NCI-H2227 (cell line): ENCODE data around the gene KCNG2.
"Not testable (repeated sequence)": the region's sequence is repeated elsewhere in the genome, so short reads cannot be mapped to it uniquely, and the experiment has no call there.

Source experiments
- DNase-seq: peaks from one replicate; lab custom pipeline; 2025; ENCODE audit not compliant: unreplicated experiment; lab: John Stamatoyannopoulos, UW

Gene KCNG2

GRCh38 chr18:79797518-79798345, at the start of gene KCNG2:
Gene KCNG2, plus strand, starts transcription at chr18:79797938. Its CDS starts 65,730 bp downstream, at chr18:79863668.
- peak; percentile 11 for DNase-seq

- DNase-seq = no peak
These were observed 49.2 kb upstream of the KCNG2 start for GRCh38 chr18:79748321-79749180.

DNA sequence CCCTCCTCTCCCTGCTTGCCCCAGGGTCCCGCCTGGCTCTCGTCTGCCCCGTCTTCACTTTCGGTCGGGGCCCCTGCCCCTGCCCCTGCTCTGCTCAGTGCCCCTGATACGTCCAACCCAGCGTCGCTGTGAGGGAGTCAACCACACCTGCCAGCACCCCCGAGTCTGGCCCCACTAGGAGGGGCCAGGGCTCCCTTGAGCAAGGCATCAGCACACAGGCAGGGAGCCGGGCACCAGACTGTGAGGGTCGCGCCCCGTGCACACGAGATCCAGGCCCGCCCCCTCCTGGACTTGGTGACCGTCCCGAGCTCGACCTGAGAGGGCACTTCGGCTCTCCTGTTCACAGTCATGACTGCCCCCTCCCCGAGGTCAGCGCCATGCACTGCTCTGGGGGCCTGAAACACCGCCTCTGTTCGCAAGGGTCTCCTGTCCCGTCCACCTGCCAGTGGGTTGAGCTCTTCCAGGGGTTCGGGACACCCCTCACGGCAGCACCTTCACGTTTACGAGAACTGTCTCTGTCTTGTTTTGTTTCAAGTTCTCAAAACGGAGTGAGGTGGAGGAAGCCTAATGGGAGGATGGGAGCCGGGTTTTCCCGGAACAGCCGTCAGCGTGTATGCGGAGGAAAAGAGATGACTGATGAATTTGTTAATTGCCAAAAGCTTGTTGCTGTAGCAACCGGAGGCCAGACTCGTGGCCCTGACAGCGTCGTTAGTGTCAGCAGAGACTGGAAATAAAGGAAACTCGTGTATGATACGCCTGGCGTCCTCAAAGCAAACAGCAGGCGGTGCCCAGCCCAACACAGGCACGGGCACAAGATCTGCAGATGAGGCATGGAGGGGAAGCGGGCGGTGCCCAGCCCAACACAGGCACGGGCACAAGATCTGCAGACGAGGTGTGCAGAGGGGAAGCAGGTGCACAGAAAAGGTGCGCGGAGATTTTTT, 48.2 kb upstream of the KCNG2 start:
- DNase-seq = no peak

DNA sequence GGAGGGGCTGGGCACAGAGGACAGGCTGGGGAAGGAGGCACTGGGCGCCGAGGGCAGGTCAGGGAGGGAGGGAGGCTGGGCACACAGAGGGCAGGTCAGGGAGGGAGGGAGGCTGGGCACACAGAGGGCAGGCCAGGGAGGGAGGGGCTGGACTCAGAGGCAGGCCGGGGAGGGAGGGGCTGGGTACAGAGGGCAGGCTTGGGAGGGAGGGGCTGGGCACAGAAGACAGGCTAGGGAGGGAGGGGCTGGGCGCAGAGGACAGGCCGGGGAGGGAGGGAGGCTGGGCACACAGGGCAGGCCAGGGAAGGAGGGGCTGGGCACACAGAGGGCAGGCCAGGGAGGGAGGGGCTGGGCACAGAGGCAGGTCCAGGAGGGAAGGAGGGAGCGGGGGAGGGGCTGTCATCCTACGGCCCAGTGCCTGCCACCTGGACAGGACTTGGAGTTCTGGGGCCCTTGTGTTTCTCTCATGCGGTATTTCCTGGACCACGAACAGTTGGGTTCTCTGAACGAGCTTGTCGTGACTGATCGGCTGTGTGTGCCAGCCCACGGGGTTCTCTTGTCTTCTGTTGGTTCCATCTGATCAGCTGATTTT, 46.7 kb upstream of the KCNG2 start:
- DNase-seq = no peak

DNA sequence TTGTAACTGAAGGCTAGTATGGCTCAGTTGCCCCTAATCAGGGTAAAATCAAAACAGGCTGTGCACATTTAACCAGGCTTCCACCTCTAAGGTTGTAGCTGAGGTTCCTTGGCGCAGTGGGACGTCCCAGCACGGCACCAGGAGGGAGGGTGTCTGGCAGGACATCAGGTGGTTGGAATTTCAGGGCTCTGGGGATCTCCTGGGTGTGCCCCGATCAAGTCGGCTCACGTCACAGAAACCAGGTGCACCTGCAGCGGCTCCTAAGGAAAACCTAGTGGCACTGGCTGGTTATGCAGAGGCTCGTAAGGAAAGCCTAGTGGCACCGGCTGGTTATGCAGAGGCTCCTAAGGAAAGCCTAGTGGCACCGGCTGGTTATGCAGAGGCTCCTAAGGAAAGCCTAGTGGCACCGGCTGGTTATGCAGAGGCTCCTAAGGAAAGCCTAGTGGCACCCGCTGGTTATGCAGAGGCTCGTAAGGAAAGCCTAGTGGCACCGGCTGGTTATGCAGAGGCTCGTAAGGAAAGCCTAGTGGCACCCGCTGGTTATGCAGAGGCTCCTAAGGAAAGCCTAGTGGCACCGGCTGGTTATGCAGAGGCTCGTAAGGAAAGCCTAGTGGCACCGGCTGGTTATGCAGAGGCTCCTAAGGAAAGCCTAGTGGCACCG, 45.7 kb upstream of the KCNG2 start:
- not testable (repeated sequence) for DNase-seq

DNA sequence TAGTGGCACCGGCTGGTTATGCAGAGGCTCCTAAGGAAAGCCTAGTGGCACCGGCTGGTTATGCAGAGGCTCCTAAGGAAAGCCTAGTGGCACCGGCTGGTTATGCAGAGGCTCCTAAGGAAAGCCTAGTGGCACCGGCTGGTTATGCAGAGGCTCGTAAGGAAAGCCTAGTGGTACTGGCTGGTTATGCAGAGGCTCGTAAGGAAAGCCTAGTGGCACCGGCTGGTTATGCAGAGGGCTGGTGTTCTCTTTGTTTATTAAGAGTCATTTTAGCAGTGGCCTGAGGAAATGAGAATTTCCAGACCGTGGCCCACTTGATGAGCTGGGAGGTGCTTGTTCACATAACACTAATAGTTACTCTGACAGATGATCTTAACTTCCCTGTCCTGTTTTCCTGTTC, 44.8 kb upstream of the KCNG2 start:
- not testable (repeated sequence) for DNase-seq

DNA sequence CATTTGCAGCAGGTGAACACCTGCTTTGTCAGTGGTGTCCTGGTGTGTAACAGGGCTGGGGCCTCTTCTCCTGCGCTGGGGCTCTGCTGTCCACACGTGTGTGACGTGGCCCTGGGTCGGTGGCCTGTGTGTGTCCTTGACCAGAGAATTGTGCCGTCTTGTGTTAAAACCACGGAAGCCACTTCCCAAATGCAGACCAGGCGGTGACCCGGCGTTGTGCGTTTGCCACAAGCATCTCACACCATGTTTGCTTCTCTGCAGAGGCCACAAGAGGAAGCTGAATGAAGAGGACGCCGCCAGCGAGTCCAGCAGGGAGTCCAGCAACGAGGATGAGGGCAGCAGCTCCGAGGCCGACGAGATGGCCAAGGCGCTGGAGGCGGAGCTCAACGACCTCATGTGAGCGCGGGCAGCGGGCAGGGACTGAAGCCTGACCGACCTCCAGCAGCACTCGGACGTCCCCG, 44.3 kb upstream of the KCNG2 start:
- no peak for DNase-seq

- no peak for DNase-seq
These were observed 43.5 kb upstream of the KCNG2 start for GRCh38 chr18:79754022-79754761.

GRCh38 chr18:79754831-79755351, 42.8 kb upstream of the KCNG2 start:
- DNase-seq = no peak

DNA sequence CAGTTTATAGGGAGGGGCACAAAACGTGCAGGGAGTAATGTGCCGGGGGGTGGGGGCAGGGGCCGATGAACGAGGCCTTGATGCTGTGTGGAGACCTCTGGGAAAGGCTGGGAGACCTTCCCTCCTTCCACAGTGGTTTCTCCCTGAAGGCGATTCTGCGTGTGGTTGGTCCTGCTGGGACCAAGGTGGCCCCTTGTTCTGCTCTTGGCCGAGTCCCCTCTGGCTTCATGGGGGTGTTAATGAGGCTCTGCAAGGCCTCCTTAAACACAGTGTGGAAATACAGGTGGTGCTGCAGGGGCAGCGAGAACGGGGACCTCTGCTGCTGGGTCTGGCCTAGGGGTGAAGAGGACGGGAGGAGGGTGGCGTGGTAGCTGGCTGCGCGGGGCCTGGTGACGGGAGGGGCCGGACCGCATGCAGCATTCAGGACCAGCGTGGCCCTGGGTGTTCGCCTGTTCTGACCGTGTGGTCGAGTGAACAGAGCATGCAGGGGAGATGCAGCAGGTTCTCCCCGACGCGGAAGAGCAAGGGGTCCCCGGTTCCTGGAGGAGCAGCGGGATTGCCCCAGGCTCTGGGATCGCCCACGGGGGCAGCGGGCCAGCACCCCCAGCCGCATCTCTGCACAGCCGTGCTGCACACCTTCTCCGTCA, 42.1 kb upstream of the KCNG2 start:
- DNase-seq = no peak

- no peak for DNase-seq
These were observed 41.6 kb upstream of the KCNG2 start for GRCh38 chr18:79756143-79756500.

- DNase-seq = no peak
These were observed 40.9 kb upstream of the KCNG2 start for GRCh38 chr18:79756826-79757225.

DNA sequence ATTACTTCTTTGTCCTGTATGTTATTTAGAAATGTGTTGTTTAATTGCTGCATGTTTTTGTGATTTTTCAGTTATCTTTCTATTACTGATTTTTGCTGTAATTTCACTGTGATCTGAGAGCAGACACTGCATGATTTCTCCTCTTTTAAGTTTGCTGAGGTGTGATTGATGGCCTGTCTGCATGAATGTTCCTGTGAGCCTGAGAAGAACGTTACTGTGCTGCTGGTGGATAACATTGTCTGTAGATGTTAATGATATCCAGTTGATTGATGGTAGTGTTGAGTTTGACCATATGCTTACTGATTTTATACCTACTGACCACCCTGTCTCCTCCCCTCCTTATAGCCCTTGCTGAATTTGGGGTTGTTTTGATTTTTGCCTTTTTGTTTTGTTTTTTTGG, 37.4 kb upstream of the KCNG2 start:
- no peak for DNase-seq

DNA sequence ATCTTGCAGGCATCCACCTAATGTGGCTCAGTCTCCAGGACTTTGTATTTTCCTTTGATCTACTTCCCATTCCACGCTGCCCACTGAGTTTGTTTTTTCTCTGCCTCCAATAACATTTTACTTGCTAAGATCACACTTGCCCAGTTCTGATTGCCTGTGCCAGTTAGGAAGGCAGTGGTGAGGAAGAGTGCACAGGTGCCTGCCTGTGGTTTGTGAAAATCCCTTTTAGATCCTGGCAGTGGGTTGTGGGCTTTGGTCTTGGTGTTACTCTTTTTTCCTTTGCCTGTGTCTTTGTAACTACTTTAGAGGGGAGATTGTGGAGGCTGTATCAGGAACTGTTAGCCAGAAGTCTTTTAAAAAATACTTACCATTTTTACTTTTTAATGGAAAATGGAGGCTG, 36.9 kb upstream of the KCNG2 start:
- no peak for DNase-seq

DNA sequence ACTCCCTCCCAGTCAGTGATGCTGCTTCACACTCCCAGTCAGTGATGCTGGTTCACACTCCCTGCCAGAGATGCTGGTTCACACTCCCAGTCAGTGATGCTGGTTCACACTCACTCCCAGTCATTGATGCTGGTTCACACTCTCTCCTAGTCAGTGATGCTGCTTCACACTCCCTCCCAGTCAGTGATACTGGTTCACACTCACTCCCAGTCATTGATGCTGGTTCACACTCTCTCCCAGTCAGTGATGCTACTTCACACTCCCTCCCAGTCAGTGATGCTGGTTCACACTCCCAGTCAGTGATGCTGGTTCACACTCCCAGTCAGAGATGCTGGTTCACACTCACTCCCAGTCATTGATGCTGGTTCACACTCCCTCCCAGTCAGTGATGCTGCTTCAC, 34.3 kb upstream of the KCNG2 start:
- DNase-seq = no peak

DNA sequence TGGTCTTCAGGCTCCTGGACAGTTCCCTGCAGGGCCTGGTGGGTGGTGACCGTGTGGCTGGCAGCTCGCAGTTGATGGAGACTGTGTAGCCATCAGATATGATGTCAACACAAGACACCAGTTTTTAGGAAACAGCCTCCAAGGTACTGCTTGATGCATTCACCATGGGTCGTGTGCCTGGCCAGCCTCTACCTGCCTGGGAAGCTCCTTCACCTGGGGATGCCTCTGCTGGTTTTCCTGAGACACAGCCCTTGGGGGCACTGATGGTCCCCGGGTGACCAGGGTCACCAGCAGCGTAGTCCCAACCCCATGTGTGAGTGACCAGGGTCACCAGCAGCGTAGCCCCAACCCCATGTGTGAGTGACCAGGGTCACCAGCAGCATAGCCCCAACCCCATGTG, 33.6 kb upstream of the KCNG2 start:
- no peak for DNase-seq

DNA sequence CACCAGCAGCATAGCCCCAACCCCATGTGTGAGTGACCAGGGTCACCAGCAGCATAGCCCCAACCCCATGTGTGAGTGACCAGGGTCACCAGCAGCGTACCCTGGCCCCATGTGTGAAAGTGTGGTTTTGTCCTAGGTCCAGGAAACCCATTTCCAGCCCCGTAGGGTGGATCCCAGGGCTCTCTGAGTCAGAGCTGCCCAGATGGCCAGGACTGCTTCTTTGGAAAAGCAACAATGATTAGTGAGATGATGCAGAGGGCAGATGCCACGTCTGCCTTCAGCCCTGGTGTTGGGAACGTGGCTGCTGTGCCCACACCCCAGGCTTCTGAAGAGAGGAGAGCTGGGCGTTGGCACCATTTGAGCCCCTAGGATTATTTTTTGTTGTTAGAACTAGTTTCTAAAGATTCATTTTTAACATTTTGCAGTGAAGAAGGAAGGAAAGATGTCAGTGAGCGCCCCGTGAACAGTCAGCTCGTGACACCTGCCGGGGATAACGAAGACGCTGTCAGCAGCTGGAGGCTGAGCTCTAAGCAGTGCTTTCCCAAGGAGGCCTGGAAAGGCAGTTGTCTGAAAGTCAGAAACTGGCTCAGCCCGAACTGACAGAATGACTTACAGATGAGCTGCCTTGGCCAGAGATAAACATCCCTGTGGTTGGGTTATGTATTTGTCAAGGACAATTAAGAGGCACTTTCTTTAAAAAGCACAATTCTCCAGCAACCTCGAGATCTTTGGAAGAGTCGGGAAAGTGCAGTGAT, 32.1 kb upstream of the KCNG2 start:
- DNase-seq = no peak

DNA sequence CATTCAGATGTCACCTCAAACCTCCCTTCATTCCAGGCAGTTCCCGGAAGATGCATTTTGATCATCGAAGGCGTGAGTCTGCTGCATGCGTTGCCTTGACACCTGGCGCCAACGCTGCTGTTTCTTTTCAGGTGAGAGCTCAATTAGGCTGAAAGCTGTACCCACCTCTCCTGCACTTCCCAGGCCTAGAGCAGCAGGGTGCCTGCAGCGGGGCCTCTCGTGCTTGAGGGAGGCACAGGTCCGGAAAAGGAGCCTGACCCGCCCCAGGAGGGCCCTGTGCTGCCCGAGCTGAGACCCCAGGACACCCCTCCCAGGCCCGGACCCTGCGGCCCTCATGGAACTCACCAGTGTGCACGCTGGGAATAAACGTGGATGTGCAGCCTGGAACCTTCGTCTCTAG, 31.4 kb upstream of the KCNG2 start:
- DNase-seq = no peak
